K562 (cell line): ENCODE measurements around the gene HSD17B2. TPM values are rescaled to one million over a fixed set of nuclear protein-coding genes. Genes with fewer than 3 reads are reported as not detected.

Experiments used
- ATAC-seq: fragments of 200-7000 bp; cut with Tn5 transposase; 3 replicates; pipeline ENCODE4 v1.9.1; 2020; ENCODE audit warnings: moderate library complexity
- BruUV-seq: library from RNA; stranded (reverse); fragments of 400-500 nt; replicated peaks from 2 replicates; lab custom pipeline; 2021; lab: Mats Ljungman, UMichigan
- CTCF ChIA-PET: fragments of 300-600 bp; formaldehyde crosslinking; extraction: SDS; loops from one replicate; lab custom pipeline; 2021; ENCODE audit warnings: low intra/inter-chr PET ratio; lab: Yijun Ruan, JAX
- POLR2A ChIA-PET: fragments of 300-600, 350-650 bp; sonication (Branson Sonifier 250); formaldehyde crosslinking; extraction: SDS; loops from one replicate; lab custom pipeline; 2021; ENCODE audit warnings: antibody characterized with exemption, inconsistent platforms; lab: Yijun Ruan, JAX
- DNase-seq, 4 experiments: peaks; one replicate each; pipeline versions ENCODE4 v3.0.0 to v3.0.0-alpha.2; 2011 to 2018; ENCODE audit warnings: low spot score in 3 of 4, mixed read lengths in 3 of 4; ENCODE audit errors: extremely low read depth in 1 of 4
- FAIRE-seq: peaks from 2 replicates; lab custom pipeline; 2011; peaks lifted over from hg19 to GRCh38; lab: Jason Lieb, UNC
- H2AFZ ChIP-seq: 2 replicates; pipeline ENCODE4 v1.6.0; 2011; ENCODE audit warnings: low read depth, low read length, control low read depth, inconsistent platforms
- H3K27ac ChIP-seq: fragments of 200-600 bp; 3 replicates; pipeline ENCODE4 v1.8.0; 2011; ENCODE audit warnings: low read depth, mild to moderate bottlenecking, control low read depth, inconsistent platforms, low read length, moderate library complexity, mixed read lengths; ENCODE audit errors: extremely low read depth
- H3K27me3 ChIP-seq, 2 experiments: fragments of 300-600 bp in 1 of 2; 2 replicates in 1 of 2; 3 replicates in 1 of 2; pipeline versions ENCODE4 v1.6.0 to v1.8.0; 2011; ENCODE audit warnings: inconsistent platforms in 2 of 2, low read length in 2 of 2, mild to moderate bottlenecking in 1 of 2, mixed read lengths in 1 of 2, moderate library complexity in 1 of 2; ENCODE audit not compliant: control insufficient read depth in 2 of 2, insufficient read depth in 2 of 2
- H3K36me3 ChIP-seq: fragments of 300-600 bp; 3 replicates; pipeline ENCODE4 v1.8.0; 2011; ENCODE audit warnings: mild to moderate bottlenecking, low read length, inconsistent platforms; ENCODE audit not compliant: control insufficient read depth, insufficient read depth
- H3K4me1 ChIP-seq, 2 experiments: fragments of 200-600 bp in 1 of 2; replicated peaks in 1 of 2; 2 replicates in 1 of 2; 3 replicates in 1 of 2; pipeline versions ENCODE4 v1.5.1 to v1.8.0; 2011; ENCODE audit warnings: inconsistent platforms in 2 of 2, low read length in 2 of 2, mild to moderate bottlenecking in 1 of 2, mixed read lengths in 1 of 2, moderate library complexity in 1 of 2; ENCODE audit not compliant: control insufficient read depth in 2 of 2, insufficient read depth in 2 of 2
- H3K4me2 ChIP-seq: 2 replicates; pipeline ENCODE4 v1.6.1; 2011; ENCODE audit warnings: low read length, control low read depth, inconsistent platforms, mixed read lengths; ENCODE audit not compliant: insufficient read depth
- H3K4me3 ChIP-seq: fragments of 200-600 bp; sonication (generic), shearing (Covaris generic); 2 replicates; pipeline ENCODE4 v1.5.1; 2016; ENCODE audit warnings: control low read depth, inconsistent platforms
- H3K79me2 ChIP-seq: fragments of 200-600 bp; 3 replicates; pipeline ENCODE4 v1.8.0; 2011; ENCODE audit warnings: low read length, inconsistent platforms; ENCODE audit not compliant: control insufficient read depth, insufficient read depth
- H3K9ac ChIP-seq, 2 experiments: 2 replicates each; pipeline versions ENCODE4 v1.6.0 to v1.6.1; 2011; ENCODE audit warnings: low read depth in 2 of 2, low read length in 2 of 2, control low read depth in 1 of 2, inconsistent platforms in 1 of 2, mild to moderate bottlenecking in 1 of 2, mixed read lengths in 1 of 2; ENCODE audit not compliant: insufficient read depth in 1 of 2
- H3K9me1 ChIP-seq: one replicate; pipeline ENCODE4 v1.6.0; 2011; ENCODE audit warnings: inconsistent platforms, mild to moderate bottlenecking, low read length, moderate library complexity; ENCODE audit not compliant: control insufficient read depth, insufficient read depth
- H3K9me3 ChIP-seq: replicated peaks from 2 replicates; pipeline ENCODE4 v1.5.1; 2011; ENCODE audit warnings: low read depth, low read length, inconsistent platforms; ENCODE audit not compliant: control insufficient read depth, insufficient read depth
- H4K20me1 ChIP-seq: replicated peaks from 2 replicates; pipeline ENCODE4 v1.6.1; 2011; ENCODE audit warnings: low read length, inconsistent platforms, mixed read lengths; ENCODE audit not compliant: control insufficient read depth, insufficient read depth
- CREBBP ChIP-seq: IDR thresholded peaks from one replicate; pipeline ENCODE4 v1.6.1; 2012; ENCODE audit warnings: low read depth, mild to moderate bottlenecking, control low read depth, inconsistent platforms, low read length
- RFX1 ChIP-seq: fragments of 450-650 bp; IDR thresholded peaks from 2 replicates; pipeline ENCODE4 v1.6.1; 2016; ENCODE audit warnings: mild to moderate bottlenecking, moderate library complexity
- TBL1XR1 ChIP-seq, 2 experiments: IDR thresholded peaks; 2 replicates each; pipeline ENCODE4 v1.6.1; 2012; ENCODE audit warnings: improper control_type of control experiment in 2 of 2, low read length in 2 of 2, mild to moderate bottlenecking in 1 of 2
- ZNF143 ChIP-seq: sonication (generic); formaldehyde crosslinking; IDR thresholded peaks from 2 replicates; pipeline ENCODE4 v1.9.0; 2022; ENCODE audit warnings: mild to moderate bottlenecking, missing genetic modification reagents
- ZNF75A ChIP-seq: fragments of 450-650 bp; formaldehyde crosslinking; IDR thresholded peaks from 2 replicates; pipeline ENCODE4 v1.4.0; 2020; ENCODE audit warnings: mild to moderate bottlenecking
- WGBS: fragments of 100-300 bp; shearing (Covaris generic); methylation state at CpG from one replicate; pipeline ENCODE4 v1.1.6; 2016; ENCODE audit warnings: low coverage, mixed read lengths; ENCODE audit not compliant: insufficient coverage; ENCODE audit errors: missing lambda C conversion rate; 5-methylcytosine and 5-hydroxymethylcytosine counted together
- in situ Hi-C: fragments of 300-500 bp; cut with MboI; formaldehyde crosslinking; loops from 4 replicates; pipeline ENCODE4 v1.15.0; 2018; ENCODE audit warnings: inconsistent platforms, mixed read lengths
- intact Hi-C: fragments of 100-400 bp; cut with micrococcal nuclease; formaldehyde crosslinking; loops from 2 replicates; pipeline ENCODE4 v1.14.2; 2022
- polyA plus RNA-seq, 8 experiments: library from polyadenylated mRNA; depleted of rRNA in 4 of 8; stranded (reverse) in 5 of 8; unstranded in 3 of 8; fragments of >200 nt; fragmentation: Nextera tagmentation in 2 of 8; fragmentation: Illumina TruSeq in 1 of 8; extraction: Ambion mirVana in 2 of 8; extraction: Trizol in 1 of 8; gene quantifications; 2 replicates each; pipeline versions ENCODE4 v1.2.1 to v1.2.3, GENCODE V29; 2011 to 2014; ENCODE audit warnings: inconsistent platforms in 1 of 8, missing spikeins in 1 of 8
- total RNA-seq, 7 experiments: library from RNA; depleted of rRNA in 6 of 7; stranded (reverse); fragments of >200 nt in 6 of 7; fragmentation: Illumina TruSeq in 2 of 7; extraction: Trizol in 2 of 7; gene quantifications; 2 replicates each; pipeline versions ENCODE4 v1.2.1 to v1.2.3, GENCODE V29; 2011 to 2021; ENCODE audit warnings: low replicate concordance in 1 of 7
- TF ChIP-seq, protein P1 (sequence below), 2 experiments: fragments of 450-650 bp; IDR thresholded peaks; 2 replicates each; pipeline ENCODE4 v1.6.1; 2016

Gene HSD17B2
- total and polyA plus RNA-seq, 9 of the 15 experiments (the other 6 are each of a cell fraction or from before 2014, with no cell fraction given) = not detected

GRCh38 chr16:82138478-82139285 lies 103.6 kb downstream of the HSD17B2 start:
- 85% methylated on average over 15 of the region's 15 CpGs for WGBS
- CTCF ChIA-PET = no interaction called here

More at GRCh38 chr16:82138478-82139285, 103.6 kb downstream of the HSD17B2 start:
- Histone ChIP-seq H4K20me1 (no peaks in the 10 kb centered on the region), H2AFZ (peak overlapping the region; percentile 68), H3K4me1 (peaks cover 12 to 30% of the 10 kb centered on the region in 2 experiments; a peak in 4 of 5 replicates), H3K9ac (no peak overlapping the region), H3K9me1 (no peaks in the 10 kb centered on the region), H3K79me2 (no peaks in the 10 kb centered on the region), H3K36me3 (peaks cover 11% of the 10 kb centered on the region; the same call in 1 of the 3 replicates), H3K27ac (peak overlapping the region; percentile 21; the same call in 2 of the 3 replicates), H3K4me3 (no peak overlapping the region), H3K9me3 (no peaks in the 10 kb centered on the region), H3K27me3 (no peaks in the 10 kb centered on the region), H3K4me2 (peak overlapping the region; percentile 50; the same call in 1 of the 2 replicates)
- POLR2A ChIA-PET = interaction anchor here (0.7 to 1.5 kb wide), 5 partner anchors 8 to 508 kb away, joined by 3 to 4 read pairs (median 3); no protein-coding TSS in a partner anchor
- in situ Hi-C loops (no loop called here), intact Hi-C loops (no loop called here)
- TSS peak; percentile 31 for BruUV-seq
- DNase-seq (no peak), ATAC-seq (peak; percentile 81), FAIRE-seq (no peak)
- TF ChIP-seq ZNF143 (no peak), RFX1 (peak; percentile 48), ZNF75A (no peak), TBL1XR1 (IDR thresholded peaks at IDR 0.05; ENCODE audit: low read length in 2 of 2) (no peak), CREBBP (no peak)
- TF ChIP-seq, protein P1, sequence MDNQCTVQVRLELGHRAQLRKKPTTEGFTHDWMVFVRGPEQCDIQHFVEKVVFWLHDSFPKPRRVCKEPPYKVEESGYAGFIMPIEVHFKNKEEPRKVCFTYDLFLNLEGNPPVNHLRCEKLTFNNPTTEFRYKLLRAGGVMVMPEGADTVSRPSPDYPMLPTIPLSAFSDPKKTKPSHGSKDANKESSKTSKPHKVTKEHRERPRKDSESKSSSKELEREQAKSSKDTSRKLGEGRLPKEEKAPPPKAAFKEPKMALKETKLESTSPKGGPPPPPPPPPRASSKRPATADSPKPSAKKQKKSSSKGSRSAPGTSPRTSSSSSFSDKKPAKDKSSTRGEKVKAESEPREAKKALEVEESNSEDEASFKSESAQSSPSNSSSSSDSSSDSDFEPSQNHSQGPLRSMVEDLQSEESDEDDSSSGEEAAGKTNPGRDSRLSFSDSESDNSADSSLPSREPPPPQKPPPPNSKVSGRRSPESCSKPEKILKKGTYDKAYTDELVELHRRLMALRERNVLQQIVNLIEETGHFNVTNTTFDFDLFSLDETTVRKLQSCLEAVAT (IDR thresholded peaks at IDR 0.05) = peak in 1 of 2 experiments; percentile 7; a peak in 1 of 4 replicates
